NCI-H748 (cell line): ENCODE data around the gene ANKRA2.

Experiments used
- DNase-seq: peaks from one replicate; lab custom pipeline; 2025; ENCODE audit not compliant: unreplicated experiment; lab: John Stamatoyannopoulos, UW

ANKRA2 gene

GRCh38 chr5:73507062-73507461, 58.4 kb downstream of the ANKRA2 start:
- DNase-seq, result no peak

GRCh38 chr5:73506459-73506955, 58.9 kb downstream of the ANKRA2 start:
- no peak for DNase-seq
